ENCODE measurements around the gene LONP2. TPM values are rescaled to one million over a fixed set of nuclear protein-coding genes. Genes with fewer than 3 reads are reported as not detected.

The LONP2 gene
- total RNA-seq, 1 experiment from 2014 or later = 83.3 TPM

DNA sequence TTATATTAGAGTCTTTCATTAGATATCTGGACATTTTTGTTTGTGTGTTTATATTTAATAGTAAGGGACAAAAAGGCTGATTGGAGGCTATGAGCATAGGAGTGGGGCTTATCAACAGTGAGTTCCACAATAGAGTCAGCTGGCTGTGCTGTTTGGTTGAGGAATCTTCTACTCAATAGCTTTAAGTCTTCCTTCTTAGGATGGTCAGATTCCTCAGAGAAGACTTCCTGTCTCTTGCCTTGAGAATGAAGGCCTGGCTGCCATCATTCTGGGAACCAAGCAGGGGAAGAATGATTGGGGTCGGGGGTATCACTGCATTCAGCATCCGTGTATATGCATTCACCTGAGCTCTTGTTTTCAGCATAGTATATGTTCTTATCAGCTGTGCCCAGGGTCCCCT lies 35.1 kb downstream of the LONP2 start:
- intact Hi-C loops (cut with micrococcal nuclease; ENCODE audit: unreplicated experiment) = no loop called here
- no TSS peak for BruUV-seq (replicated peaks)
- CTCF ChIA-PET = interaction anchor here (0.7 kb wide), 1 partner anchor 277 kb away, joined by 4 read pairs; no protein-coding TSS in a partner anchor
- H3K27ac Mint-ChIP-seq (ENCODE audit: unreplicated experiment) = no peak overlapping the region
- TF ChIP-seq CTCF (IDR thresholded peaks at IDR 0.05; ENCODE audit: unreplicated experiment) = no peak
- H3K36me3 Mint-ChIP-seq (ENCODE audit: insufficient read depth, unreplicated experiment) = peaks cover 20% of the 10 kb centered on the region
- H3K27me3 Mint-ChIP-seq (ENCODE audit: unreplicated experiment) = no peaks in the 10 kb centered on the region
- DNase-seq = no peak
- no peaks in the 10 kb centered on the region for H3K4me1 Mint-ChIP-seq (ENCODE audit: low read depth, unreplicated experiment)
- no peak overlapping the region for H3K4me3 Mint-ChIP-seq (ENCODE audit: low read depth, unreplicated experiment)
- H3K9me3 Mint-ChIP-seq (ENCODE audit: low read depth, unreplicated experiment) = no peaks in the 10 kb centered on the region

GRCh38 chr16:48280546-48280945 lies 36.4 kb downstream of the LONP2 start:
- H3K36me3 Mint-ChIP-seq (ENCODE audit: insufficient read depth, unreplicated experiment) = peaks cover 20% of the 10 kb centered on the region
- intact Hi-C loops (cut with micrococcal nuclease; ENCODE audit: unreplicated experiment) = no loop called here
- no TSS peak for BruUV-seq (replicated peaks)
- no peak overlapping the region for H3K4me3 Mint-ChIP-seq (ENCODE audit: low read depth, unreplicated experiment)
- DNase-seq = no peak
- CTCF ChIA-PET = no interaction called here
- no peaks in the 10 kb centered on the region for H3K4me1 Mint-ChIP-seq (ENCODE audit: low read depth, unreplicated experiment)
- TF ChIP-seq CTCF (IDR thresholded peaks at IDR 0.05; ENCODE audit: unreplicated experiment) = no peak
- no peak overlapping the region for H3K27ac Mint-ChIP-seq (ENCODE audit: unreplicated experiment)
- H3K9me3 Mint-ChIP-seq (ENCODE audit: low read depth, unreplicated experiment) = no peaks in the 10 kb centered on the region
- H3K27me3 Mint-ChIP-seq (ENCODE audit: unreplicated experiment) = no peaks in the 10 kb centered on the region

DNA sequence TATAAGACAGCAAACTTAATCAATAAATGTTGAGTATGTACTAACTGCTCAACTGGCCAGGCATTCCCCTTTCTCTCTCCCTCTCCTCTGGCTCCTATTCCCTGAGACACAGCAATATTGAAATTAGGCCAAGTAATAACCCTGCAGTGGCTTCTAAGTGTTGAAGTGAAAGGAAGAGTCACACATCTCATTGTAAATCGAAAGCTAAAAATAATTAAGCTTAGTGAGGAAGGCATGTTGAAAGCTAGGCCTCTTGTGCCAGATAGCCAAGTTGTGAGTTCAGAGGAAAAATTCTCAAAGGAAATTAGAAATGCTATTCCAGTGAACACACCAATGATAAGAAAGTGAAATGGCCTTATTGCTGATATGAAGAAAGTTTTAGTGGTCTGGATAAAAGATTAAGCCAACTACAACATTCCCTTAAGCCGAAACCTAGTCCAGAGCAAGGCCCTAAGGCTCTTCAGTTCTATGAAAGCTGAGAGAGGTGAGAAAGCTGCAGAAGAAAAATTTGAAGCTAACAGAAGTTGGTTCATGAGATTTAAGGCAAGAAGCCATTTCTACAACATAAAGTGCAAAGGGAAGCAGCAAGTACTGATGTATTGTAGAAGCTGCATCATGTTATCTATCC lies 38.6 kb downstream of the LONP2 start:
- Mint-ChIP-seq H3K4me1 (ENCODE audit: low read depth, unreplicated experiment) (no peaks in the 10 kb centered on the region), H3K36me3 (ENCODE audit: insufficient read depth, unreplicated experiment) (peaks cover 23% of the 10 kb centered on the region), H3K9me3 (ENCODE audit: low read depth, unreplicated experiment) (no peaks in the 10 kb centered on the region), H3K27me3 (ENCODE audit: unreplicated experiment) (no peaks in the 10 kb centered on the region), H3K4me3 (ENCODE audit: low read depth, unreplicated experiment) (no peak overlapping the region), H3K27ac (ENCODE audit: unreplicated experiment) (no peak overlapping the region)
- intact Hi-C loops (cut with micrococcal nuclease; ENCODE audit: unreplicated experiment) = no loop called here
- TF ChIP-seq CTCF (IDR thresholded peaks at IDR 0.05; ENCODE audit: unreplicated experiment) = no peak
- BruUV-seq (replicated peaks) = no TSS peak
- CTCF ChIA-PET = no interaction called here
- no peak for DNase-seq

- CTCF ChIA-PET = no interaction called here
- TF ChIP-seq CTCF (IDR thresholded peaks at IDR 0.05; ENCODE audit: unreplicated experiment) = no peak
- H3K27ac Mint-ChIP-seq (ENCODE audit: unreplicated experiment) = no peak overlapping the region
- no peak for DNase-seq
- H3K9me3 Mint-ChIP-seq (ENCODE audit: low read depth, unreplicated experiment) = no peaks in the 10 kb centered on the region
- intact Hi-C loops (cut with micrococcal nuclease; ENCODE audit: unreplicated experiment) = no loop called here
- no peaks in the 10 kb centered on the region for H3K4me1 Mint-ChIP-seq (ENCODE audit: low read depth, unreplicated experiment)
- no TSS peak for BruUV-seq (replicated peaks)
- no peaks in the 10 kb centered on the region for H3K27me3 Mint-ChIP-seq (ENCODE audit: unreplicated experiment)
- H3K36me3 Mint-ChIP-seq (ENCODE audit: insufficient read depth, unreplicated experiment) = peaks cover 17% of the 10 kb centered on the region
- H3K4me3 Mint-ChIP-seq (ENCODE audit: low read depth, unreplicated experiment) = no peak overlapping the region
Observed at GRCh38 chr16:48284772-48285409, 40.8 kb downstream of the LONP2 start.
